Colon (tissue), 2 donors: ENCODE results near the gene FBXO31.

Experiments
- FAIRE-seq: peaks from 2 replicates; lab custom pipeline; 2012; peaks lifted over from hg19 to GRCh38; lab: Jason Lieb, UNC
- donor health status: control.
- donor health status: control.

Gene FBXO31

DNA sequence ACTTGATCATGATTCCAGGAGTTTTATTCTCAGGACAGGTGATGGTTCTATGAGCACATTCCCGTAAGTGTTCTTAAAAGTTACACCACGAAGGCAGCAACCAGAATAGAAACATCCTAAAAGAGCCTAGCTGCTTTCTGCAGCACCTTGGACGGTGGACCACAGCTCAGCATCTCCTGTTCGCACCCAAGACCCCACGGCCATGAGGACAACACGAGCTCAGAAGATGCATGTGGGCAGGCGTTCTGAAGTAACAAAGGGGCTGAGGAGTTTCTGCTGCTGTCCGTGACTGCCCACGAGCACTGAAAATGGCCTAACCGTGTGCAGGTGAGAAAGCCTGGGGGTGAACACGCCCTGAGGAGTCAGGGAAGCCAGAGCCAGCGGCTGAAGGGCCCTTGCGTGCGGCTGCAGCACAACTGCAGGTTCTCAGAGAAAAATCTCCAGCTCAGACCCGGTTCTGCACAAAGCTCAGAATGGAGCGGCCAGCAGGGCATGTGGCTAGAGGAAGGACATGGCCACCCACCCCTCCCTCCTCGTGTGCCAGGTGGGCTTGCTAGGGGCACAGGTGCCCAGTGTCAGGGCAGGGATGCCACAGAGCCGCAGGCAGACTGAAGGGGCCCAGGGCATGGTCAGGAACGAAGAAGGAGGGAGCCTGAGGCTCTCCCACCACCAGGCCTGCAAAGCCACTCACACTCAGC lies 55.6 kb downstream of the FBXO31 start:
- FAIRE-seq: no peak

DNA sequence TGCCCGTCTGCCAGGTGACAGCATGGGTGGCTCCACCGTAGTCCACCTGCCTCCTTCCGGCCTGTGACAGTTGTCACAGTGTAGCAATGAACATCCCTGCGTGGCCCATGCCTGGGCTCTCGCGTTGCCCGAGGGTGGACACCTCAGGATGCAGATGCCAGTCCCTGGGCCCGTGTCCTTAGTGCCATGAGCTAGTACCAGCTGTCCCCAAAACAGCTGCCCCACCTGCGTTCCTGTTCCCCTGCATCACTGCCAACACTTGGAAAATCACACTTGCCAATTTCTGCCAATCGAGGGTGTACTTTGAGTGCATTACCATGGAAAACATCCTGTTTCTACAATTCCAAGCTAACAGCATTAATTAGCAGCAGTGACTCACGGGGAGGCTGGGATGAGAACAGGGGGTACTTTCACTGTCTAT lies 57.4 kb downstream of the FBXO31 start:
- FAIRE-seq: no peak

DNA sequence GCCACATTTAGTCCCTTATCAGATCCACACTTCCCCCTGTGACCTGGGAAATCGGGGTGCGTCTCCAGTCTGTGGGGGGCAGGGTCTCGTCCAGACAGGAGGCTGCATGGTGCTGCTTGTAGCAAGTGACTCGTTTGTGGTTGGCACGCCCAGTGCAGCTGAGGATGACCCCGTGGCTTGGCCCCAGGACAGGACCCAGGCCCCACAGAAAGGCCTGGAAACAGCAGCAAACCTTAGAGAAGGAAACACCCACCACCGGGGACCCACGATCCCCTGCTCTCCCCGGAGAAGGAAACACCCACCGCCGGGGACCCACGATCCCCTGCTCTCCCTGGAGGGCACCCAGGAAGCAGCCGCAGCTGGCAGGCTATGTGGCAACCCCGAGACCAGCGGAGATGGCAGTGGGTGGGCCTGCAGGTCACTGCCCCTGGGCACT lies 58.1 kb downstream of the FBXO31 start:
- FAIRE-seq: no peak

DNA sequence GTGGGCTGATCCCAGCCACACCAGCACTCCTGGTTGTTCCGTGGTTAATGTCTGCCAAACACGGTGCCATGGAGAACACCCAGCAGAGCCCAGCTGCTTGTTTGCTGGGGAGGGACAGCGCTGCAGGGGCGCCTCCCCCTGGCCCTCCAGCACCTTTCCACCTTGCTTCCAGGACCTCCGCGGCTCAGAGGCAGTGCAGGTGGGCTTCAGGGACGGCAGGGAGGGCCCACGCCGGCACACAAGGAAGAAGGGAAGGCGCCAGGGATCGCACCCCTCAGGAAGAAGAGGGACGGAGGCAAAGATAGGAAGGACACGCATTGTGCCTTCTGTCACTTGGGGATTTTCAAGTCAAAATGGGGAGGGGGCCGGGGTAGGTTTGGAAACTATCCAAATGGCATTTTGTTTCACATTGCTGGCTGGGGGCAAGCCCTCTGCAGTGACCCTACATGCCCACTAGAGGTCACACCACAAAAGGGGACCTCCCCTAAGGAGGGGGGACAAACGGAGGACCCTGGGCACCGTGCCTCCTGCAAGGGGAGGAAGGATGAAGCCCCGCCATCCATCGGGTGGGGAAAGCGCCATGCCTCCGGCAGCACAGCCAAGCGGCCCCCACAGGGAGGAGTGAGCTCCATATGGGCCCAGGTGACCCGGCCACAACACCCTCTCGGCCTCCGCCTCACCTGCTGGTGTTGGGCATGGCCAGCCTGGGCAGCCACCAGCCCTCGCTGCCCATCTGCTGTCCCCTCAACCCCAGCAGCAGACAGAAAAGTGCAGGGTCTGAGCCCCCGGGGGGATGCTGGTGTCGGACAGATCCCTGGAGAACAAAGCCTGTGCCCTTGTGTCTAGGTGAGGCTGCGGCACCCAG lies 58.9 kb downstream of the FBXO31 start:
- no peak for FAIRE-seq

DNA sequence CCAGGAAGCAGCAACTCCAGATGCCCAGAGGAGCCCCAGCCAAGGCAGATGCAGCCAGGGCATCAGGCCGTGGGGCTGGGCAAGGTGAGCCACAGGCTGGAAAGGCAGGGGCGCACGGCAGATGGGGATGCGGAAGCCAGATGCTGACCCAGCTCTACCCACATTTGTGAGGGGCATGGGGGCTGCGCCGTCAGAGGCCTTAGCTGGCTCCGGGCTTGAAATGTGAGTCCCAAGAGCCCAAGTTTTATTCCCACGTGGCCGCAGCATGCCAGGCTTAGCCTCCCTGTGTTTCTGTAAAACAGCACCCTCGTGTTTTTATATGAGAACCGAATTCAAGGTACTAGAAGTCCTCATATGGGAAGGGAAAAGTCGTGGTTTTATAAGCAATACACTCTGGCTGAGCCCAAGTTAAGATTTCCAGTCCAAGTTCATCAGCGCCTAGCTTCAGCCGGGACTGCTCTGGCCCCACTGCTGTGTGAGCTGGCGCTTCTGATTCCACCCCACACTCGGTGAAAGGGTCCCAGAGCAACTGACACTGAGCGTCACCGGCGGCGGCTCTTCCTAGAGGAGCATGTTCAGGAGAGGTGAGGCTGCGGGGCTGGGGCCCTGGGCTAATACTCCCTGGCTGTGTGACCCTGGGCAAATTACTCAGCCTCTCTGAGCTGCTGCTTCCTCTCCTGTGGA lies 59.7 kb downstream of the FBXO31 start:
- FAIRE-seq: no peak

DNA sequence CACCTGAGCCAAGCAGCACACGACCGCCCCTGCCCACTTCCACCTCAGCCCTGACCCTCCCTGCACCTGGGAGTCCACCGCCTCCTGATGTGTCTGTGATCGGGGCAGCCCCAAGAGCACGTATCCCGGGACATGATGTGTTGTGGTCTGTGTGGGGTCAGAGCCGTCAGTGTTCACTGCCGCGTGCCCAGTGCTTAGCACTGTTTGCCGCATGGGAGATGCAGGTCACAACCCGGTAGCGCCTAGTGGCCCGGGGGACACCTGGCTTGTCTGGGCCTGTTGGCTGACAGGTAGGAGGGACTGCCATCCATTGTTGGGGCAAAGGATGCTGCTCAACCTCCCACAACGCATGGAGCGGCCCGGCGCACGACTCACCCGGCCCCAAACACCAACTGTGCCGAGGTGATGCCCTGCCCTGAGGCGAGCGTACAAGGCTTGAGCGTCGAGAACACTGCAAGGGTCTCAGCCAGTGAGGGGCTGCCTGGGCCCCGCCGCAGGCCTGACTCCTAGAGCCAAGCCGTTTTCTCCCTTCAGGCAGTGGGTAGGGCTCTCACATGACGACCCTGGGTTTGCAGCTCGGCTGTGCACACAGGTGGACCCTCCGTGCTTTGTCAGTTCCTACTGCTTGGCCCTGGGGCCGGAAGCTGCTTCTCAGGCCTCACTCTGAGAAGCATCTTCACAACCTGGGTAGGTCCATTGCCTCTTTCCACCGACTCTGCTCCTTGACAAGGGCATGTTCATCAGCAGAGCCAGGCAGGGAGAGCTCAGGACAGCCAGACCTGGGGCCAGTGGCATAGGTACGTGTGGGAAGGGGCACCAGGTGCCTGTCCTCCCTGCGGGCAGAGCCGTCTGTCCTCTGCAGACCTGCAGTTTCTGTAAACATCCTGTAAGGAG lies 60.5 kb downstream of the FBXO31 start:
- no peak for FAIRE-seq

DNA sequence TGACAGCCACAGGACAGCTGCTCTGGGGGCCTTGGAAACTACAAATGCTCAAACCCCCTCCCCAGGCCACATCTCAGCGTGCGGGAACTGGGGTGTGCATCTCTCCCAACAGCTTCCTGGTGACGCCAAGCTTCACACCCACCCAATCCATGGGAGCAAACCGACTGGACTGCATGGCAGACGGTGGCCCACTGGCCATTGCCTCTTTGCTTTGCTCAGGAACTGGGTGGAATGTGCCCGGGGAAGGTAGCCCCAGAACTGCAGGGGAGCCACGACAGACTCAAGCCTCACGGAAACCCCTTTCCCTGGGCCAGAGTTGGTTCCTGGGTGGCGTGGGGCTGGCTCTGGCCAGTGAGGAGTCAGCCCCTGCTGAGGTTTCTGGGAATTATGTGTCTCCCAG lies 61.2 kb downstream of the FBXO31 start:
- FAIRE-seq: no peak

DNA sequence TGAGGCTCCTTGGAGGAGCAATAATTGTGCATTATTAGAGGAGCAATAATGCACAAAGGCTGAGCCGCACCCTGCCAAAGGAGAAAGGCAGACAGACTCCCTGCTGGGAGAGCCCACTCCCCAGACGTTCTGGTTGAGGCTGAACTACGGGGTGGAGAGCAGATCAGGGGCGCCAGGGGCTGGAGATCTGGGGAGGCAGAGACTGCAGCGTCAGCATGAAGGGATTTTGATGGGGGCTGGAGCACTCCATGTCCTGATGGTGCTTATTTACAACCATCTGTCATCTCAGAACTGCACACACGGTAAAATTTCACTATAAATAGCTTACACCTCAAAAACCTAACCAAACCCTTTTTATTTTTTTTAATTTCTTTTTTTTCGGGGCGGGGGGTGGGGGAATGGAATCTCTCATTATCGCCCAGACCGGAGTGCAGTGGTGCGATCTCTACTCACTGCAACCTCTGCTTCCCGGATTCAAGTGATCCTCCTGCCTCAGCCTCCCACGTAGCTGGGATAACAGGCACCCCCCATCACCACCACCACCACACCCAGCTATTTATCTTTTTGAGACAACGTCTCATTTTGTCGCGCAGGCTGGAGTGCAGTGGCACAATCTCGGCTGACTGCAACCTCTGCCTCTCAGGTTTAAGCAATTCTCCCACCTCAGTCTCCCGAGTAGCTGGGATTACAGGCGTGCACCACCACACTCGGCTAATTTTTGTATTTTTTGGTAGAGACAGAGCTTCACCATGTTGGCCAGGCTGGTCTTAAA lies 62.1 kb downstream of the FBXO31 start:
- FAIRE-seq: no peak

DNA sequence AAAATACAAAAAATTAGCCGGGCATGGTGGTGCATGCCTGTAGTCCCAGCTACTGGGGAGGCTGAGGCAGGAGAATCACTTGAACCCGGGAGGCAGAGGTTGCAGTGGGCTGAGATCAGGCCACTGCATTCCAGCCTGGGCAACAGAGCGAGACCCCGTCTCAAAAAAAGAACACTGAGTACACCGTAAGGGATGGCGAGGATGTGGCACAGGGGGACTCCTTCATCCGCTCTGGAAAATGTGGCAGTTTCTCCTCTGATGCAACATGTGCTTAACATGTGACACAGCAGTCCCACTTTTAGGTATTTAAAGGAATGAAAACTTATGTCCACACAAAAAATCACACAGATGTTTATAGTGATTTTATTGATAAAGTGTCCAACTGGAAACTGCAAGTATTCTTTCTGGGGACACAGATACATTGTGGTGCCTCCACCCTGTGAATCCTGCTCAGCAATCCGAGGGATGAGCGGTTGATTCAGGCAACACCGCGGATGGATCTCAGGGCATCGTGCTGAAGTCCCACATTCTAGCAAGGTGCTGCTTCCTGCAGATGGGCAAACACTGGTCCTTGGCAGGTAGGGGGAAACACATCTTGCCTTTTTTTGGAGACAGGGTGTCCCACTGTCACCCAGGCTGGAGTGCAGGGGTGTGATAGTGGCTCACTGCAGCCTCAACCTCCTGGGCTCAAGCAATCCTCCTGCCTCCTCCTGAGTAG lies 62.9 kb downstream of the FBXO31 start:
- FAIRE-seq: no peak

DNA sequence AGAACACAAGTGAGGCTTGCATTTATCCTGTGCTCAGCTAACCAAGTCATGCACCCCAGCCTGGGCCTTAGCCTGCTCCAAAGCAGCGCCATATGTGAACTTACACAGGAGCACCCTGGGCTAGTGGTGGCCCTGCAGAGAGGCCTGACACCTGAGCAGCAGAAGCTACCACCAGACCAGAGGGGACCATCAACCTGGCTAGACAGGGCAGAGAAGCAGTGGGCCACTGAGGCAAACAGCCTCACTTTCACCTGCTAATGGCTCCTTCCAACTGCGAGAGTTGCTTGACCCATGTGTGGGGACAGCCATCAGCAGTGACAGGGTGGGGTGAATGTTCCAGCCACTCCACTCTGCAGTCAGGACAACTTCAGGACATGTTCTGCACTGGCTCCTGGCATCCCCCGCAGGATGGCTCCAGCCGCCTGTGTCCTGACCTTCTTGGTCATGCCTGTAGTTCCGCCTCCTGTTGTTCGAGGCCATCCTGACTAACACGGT lies 63.5 kb downstream of the FBXO31 start:
- FAIRE-seq: no peak

DNA sequence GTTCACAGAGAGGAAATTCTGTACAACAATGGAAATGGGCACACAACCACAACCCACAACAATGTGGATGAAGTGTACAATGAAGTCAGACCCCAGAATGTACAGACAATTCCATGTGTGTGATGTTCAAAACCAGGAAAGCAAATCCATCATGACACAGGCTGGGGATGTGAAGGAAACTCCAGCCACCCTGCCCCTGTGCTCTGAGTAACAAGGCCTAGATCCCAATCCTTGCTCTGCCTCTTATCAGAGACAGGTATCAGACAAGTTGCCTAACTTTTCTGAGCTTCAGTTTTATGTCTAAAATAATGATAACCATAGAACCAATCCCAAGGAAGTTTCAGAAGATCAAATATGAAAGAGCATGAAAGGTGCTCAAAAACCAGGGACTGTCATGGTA lies 64.6 kb downstream of the FBXO31 start:
- FAIRE-seq: no peak

DNA sequence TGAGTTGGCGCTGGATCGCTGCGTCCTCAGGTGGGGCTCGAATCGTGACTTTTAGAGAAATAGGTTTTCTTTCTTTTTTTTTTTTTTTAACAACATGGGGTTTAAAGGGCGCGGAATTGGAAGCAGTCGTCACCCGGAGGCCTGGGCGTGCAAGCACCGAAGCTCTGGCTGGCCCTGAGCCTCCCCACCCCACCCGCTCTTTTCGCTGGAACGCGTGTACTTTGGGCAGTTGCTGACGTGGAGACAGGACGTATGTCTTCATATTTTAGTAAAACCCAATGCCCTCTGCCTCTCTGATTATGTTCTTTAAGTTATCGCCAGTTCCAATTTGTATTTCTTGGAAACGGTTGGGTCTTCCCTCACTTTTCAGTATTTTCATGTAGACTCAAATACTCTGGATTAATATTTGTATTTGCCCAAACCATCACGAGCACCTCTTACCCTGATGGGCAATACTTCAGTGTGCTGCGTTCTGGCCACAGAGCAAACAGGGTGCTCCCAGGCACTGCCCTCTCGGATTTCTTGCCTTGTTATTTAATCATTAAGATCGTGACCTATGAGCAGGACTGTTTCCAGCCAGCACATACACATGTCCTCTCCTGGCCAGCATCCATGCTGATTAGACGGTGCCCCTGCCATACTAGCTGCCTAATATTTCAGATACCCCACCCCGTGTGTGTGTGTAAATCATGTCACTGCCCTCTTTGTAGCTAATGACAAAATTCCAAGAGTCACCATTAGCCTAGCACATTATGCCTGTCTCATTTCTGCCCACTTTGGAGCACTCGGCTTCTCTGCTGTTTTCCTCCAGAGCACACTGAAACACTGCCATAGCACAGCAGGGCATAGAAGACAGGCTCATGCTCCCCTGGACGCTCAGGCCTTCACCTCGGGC lies 65.6 kb downstream of the FBXO31 start:
- FAIRE-seq: no peak

DNA sequence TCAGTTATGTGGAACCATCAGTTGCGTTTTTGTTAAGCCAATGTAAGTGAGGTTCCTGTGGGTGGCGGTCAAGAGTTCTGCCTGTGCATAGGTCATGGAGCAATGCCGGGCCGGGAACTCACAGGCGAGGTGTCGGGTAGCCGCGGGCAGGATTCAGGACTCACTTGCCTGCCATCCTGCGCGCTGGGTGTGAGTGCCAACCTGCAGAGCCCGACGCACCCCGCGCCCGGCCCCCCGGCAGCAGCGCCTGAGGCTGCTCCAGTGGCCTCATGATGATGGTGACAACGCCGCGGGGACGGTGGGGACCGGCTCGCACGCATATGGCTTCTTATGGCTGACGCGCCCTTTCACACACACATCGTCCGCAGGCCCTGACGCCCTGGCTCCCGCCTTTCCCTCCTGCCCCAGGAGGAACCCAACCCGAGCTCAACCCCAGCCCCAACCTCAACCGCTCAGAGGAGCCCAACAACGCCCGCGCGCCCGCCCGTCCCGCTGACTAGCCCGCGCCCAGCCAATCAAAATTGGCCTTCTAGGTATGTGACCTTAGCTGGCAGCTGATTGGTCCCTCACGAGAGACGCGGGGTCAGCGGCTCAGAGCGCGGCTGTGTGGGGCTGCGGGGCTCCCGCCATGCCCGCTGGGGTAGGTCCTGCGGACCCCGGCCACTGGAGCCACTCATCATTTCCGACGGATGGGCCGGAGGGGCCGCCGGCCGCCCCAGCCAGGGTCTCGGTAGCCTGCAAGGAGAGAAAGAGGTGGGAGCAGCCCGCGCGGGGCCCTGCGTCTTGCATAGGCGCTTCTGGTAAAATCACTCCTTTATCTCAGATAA lies 66.4 kb downstream of the FBXO31 start, which contains the start of gene C16orf95:
Gene C16orf95, minus strand, starts transcription at position 470 of the 827 bp plus-strand sequence. Its CDS starts 150 bp downstream, at position 320.
- no peak for FAIRE-seq

DNA sequence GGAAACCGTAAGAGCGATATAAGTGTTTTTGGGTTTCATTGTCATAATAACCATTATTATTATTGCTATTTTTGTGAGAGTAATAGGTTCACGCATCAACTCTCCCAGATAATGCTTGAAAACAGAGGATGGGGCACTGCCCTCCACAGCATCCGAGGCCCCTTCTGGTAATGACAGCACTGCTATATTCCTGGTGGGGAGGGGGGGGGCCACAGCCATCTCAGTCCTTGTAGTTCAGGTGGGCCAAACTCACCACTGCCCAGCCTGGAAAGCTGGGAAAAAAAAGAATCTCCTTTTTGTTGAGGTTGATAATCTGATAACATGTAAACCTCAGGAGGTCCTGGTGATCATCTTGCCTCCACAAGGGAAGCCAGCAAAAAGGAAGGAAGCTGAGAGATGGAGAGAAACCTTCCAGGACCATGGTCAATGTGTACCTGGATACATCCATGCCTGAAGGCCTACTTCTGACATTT lies 67.1 kb downstream of the FBXO31 start:
- no peak for FAIRE-seq

DNA sequence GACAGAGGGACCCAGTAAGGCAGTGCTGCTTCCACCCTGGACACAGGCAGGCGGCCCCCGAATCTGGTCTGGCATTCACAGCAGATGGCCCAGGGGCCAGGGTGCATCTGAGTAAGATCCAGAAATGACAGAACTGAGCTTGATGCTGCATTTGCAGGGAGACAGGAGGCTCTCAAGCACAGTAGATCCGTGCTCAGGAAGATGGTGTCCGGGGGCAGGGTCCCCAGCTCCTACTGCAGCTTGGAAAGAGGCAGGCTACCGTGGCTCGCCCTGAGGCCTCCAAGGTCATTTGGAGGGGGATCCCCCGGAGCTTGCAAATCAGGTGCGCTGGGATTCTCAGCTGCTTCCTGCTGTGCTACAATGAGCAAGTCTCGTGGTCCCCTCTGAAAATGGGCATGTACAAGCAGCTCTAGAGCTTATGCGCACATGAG lies 68.6 kb downstream of the FBXO31 start:
- FAIRE-seq: no peak

DNA sequence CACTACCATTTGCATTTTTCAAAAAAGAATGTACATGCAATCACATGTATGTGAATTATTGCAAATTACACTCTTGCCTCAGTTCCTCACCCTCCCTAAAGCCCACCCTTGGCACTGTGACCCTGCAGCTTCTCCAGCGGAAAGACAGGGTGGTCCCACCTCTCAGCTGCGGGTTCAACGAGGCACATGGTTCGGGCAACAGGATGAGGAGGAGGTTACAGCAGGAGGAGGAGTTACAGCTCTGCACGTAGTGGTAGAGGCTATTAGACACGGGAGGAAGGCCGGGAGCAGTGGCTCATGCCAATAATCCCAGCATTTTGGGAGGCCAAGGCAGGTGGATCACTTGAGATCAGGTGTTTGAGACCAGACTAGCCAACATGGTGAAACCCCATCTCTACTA lies 71.6 kb downstream of the FBXO31 start:
- no peak for FAIRE-seq

DNA sequence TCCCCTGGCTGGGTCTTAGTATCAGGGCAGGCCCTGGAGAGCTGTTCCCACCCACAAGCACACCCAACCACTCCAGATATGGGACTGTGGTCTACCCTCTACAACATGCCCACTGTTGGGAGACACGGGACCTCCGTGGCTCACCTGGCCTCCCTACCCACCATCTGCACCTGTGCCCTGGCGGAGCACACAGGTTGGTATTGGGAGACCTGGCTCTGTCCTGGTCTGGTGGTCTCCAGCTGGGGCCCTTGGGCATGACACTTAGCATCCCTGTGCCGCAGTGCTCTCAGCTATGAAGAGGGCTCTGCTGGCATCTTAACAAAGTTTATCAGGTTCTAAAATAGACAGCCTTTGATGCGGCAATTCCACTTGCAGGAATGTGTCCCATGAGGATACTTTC lies 72.2 kb downstream of the FBXO31 start:
- no peak for FAIRE-seq

DNA sequence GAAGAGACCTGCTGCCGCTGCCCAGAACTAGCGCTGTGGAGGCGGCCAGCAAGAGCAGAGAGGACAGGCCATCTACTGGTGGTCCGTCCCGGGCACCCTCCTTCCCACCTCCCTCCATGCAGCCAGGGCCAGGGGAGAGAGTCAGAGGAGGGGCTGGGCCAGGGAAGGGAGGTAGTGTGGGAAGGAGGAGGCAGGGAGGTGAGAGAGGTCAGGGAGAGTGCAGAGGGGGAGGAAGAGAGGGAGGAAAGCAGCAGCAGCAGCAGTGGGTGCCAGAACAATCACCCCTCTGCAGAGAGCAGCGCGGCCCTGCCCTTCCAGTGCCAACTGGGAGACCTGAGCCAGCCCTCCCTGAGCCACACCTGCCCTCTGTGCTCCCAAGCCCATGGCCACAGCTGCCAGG lies 73.0 kb downstream of the FBXO31 start:
- FAIRE-seq: no peak
